ENCODE results near the gene SBF2.
A peak's percentile ranks its signal among the peaks of the same experiment; 100 is the strongest.

SBF2 gene

DNA sequence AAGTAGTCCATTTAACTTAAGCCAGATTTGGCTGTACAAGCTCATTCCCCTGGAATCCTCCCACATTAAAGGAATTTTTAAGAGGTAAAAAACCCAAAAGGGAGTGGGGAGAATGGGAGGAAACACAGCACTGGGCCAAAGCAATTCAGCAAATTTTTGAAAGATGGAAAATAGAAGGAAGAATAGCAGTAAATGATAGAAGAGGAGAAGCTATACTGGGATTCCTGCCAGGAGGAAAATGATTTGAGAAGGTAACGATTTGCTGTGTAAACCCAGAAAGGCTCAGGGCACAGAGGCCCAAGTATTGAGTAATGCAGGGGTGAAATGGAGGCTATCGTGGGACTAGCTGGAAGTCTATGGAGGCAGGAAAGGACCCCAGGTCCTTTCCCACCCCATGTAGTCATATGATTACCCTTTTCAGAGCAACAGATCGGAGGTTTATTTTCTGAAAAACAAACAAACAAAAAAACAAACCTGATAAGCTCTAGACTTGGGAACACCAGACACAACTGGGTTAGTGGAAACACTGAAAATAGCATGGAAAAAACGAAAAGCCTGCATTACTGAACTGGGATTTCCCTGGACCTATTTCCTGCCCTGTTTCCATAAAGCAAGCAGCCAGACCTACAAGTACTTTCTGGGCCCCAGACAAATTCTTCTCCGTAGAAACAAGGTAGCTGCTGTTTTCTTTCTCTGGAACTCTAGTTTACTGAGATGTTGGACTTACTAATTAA is 490.2 kb downstream of the SBF2 start:
- Mint-ChIP-seq H3K27me3 (no peaks in the 10 kb centered on the region), H3K9me3 (ENCODE audit: low read depth) (no peaks in the 10 kb centered on the region), H3K4me1 (ENCODE audit: low read depth) (peaks cover 4% of the 10 kb centered on the region), H3K27ac (no peak overlapping the region), H3K36me3 (peaks cover 19% of the 10 kb centered on the region), H3K4me3 (no peak overlapping the region)

DNA sequence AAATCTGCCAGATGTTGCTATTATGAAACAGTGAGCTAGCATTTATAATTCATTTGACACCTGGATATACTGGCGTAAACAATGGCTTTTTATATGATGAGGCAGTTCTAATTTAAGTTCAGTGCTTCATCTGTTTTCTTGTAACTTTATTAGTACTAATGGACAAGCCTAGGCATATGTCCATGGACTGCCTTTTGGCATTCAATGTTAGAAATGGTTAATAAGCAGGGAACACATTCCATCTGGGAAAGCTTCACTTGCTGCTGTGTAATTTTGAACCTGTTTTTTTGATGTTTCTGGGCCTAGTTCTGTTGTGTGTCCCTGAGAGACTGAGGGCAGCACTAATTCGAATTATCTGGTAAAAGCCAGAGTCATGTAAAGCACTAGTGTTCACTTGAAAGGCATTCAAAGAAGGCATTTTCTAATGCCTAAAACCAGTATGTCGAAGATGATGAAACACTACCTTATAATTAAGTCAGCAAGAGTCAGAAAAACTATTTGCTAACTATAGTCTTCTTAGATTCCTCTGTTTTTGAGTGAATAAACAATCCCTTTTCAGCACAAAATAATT is 491.6 kb downstream of the SBF2 start:
- Mint-ChIP-seq H3K4me3 (no peak overlapping the region), H3K9me3 (ENCODE audit: low read depth) (no peaks in the 10 kb centered on the region), H3K4me1 (ENCODE audit: low read depth) (peaks cover 4% of the 10 kb centered on the region), H3K27me3 (no peaks in the 10 kb centered on the region), H3K36me3 (peaks cover 13% of the 10 kb centered on the region), H3K27ac (no peak overlapping the region)

DNA sequence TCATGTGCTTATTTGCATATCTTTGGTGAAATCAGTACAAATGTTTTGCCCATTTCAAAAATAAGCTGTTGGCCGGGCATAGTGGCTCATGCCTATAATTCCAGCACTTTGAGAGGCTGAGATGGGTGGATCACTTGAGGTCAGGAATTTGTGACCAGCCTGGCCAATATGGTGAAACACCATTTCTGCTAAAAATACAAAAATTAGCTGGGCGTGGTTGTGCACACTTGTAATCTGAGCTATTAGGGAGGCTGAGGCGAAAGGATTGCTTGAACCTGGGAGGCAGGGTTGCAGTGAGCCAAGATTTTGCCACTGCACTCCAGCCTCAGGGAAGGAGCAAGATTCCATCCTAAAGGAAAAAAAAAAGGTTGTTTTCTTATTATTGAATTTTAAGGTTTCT is 494.1 kb downstream of the SBF2 start:
- H3K9me3 Mint-ChIP-seq (ENCODE audit: low read depth), result no peaks in the 10 kb centered on the region
- no peaks in the 10 kb centered on the region for H3K27me3 Mint-ChIP-seq
- peaks cover 4% of the 10 kb centered on the region for H3K36me3 Mint-ChIP-seq
- peaks cover 4% of the 10 kb centered on the region for H3K4me1 Mint-ChIP-seq (ENCODE audit: low read depth)
- no peak overlapping the region for H3K4me3 Mint-ChIP-seq
- no peak overlapping the region for H3K27ac Mint-ChIP-seq

DNA sequence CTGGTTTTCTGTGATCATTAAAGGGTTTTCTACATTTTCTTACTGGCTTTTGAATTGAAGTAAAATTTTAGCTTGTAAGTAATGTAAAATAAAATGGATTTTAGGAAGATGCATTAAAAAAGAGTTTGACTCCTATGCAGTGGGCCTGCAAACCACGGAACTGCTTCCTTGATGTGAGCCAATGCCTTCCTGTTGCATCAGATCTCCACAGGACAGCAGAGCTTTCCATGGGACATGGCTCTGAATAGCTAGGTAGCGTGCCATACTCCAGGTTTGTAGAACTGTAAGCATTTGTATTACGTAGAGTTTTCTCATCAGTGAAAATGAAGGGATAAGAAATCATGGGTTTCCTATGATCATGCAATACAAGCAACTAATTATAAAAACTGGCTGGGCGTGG is 496.7 kb downstream of the SBF2 start:
- H3K9me3 Mint-ChIP-seq (ENCODE audit: low read depth), result no peaks in the 10 kb centered on the region
- H3K27me3 Mint-ChIP-seq, result no peaks in the 10 kb centered on the region
- peaks cover 4% of the 10 kb centered on the region for H3K36me3 Mint-ChIP-seq
- H3K27ac Mint-ChIP-seq, result no peak overlapping the region
- peaks cover 4% of the 10 kb centered on the region for H3K4me1 Mint-ChIP-seq (ENCODE audit: low read depth)
- no peak overlapping the region for H3K4me3 Mint-ChIP-seq

DNA sequence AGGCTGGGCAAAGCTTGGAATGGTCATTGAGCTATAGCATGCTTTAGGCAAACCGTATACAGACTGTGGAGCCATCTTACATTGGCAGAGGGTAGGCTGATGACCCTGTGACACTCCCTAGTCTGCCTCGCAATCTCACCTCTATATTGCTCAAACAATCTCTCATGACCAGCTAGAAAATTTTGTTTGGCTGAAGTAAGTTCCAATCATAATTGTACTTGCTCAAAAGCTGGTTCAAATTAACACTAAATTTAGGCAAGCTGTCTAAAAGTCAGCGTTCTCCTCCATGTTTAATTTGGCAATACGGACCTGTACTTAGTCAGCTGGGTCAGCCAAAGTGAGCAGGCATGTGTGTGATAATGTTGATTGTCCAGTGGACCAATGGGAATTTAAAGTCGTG is 497.2 kb downstream of the SBF2 start:
- no peak overlapping the region for H3K4me3 Mint-ChIP-seq
- H3K27ac Mint-ChIP-seq, result no peak overlapping the region
- H3K4me1 Mint-ChIP-seq (ENCODE audit: low read depth), result peaks cover 4% of the 10 kb centered on the region
- H3K27me3 Mint-ChIP-seq, result no peaks in the 10 kb centered on the region
- H3K9me3 Mint-ChIP-seq (ENCODE audit: low read depth), result no peaks in the 10 kb centered on the region
- H3K36me3 Mint-ChIP-seq, result peaks cover 4% of the 10 kb centered on the region

DNA sequence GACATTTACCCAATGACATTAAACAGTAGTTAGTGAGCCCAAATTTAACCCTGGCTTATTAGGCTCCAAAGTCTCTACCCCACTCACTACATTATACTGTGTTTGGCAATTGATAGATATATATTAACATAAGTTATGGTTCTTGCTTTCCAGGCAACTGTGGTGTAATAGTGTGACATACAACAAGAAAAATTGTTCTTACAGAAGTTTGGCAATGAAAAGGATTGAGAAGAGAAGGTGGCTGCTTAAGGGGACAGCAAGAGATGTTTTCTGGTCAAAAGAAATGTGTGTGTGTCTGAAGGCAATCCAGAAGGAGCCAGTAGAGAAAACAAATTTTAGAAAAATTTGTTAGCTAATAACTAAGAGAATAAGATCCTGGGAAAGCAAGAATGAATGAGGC is 497.8 kb downstream of the SBF2 start:
- peaks cover 8% of the 10 kb centered on the region for H3K36me3 Mint-ChIP-seq
- H3K27ac Mint-ChIP-seq, result no peak overlapping the region
- H3K4me1 Mint-ChIP-seq (ENCODE audit: low read depth), result peaks cover 4% of the 10 kb centered on the region
- H3K27me3 Mint-ChIP-seq, result no peaks in the 10 kb centered on the region
- no peaks in the 10 kb centered on the region for H3K9me3 Mint-ChIP-seq (ENCODE audit: low read depth)
- H3K4me3 Mint-ChIP-seq, result no peak overlapping the region

DNA sequence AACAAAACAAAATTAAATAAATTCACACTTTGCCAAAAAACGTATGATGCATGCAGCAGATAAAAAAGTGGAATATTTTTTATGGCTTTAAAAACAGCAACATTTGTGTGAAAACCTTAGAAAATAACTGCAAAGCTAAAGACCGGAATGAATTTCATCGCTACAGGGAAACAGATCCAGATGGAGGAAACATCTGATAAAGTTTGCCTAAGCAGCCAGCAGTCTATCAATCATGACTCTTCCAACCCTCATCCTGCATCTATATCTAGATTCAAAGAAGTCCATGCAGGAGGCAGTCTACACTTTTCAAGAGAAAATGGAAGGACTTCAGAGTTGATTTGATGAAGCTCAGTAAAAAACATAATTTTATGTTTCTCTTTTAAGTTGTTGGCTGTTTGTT is 503.3 kb downstream of the SBF2 start:
- H3K36me3 Mint-ChIP-seq, result peaks cover 10% of the 10 kb centered on the region
- H3K4me1 Mint-ChIP-seq (ENCODE audit: low read depth), result no peaks in the 10 kb centered on the region
- no peak overlapping the region for H3K4me3 Mint-ChIP-seq
- H3K27ac Mint-ChIP-seq, result no peak overlapping the region
- no peaks in the 10 kb centered on the region for H3K27me3 Mint-ChIP-seq
- H3K9me3 Mint-ChIP-seq (ENCODE audit: low read depth), result no peaks in the 10 kb centered on the region

DNA sequence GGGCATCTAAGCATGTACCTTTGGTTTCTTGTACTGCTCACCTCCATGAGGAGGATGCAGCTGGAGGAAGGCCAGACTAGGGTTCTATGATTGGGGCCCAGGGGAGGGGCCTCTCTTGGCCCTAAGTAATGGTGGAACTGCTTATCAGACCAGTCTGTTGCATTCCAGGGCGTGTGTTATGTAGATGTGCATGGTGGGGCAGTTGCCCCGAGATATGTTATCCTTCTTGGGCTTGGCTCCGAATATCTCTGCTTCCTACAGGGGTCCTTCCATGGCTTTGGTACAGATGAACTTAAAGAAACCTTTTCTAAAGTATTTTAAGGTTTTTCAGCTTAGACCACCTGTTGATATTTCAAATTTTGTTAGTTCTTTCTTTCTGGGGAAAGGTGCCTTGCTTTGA is 504.1 kb downstream of the SBF2 start:
- H3K9me3 Mint-ChIP-seq (ENCODE audit: low read depth), result no peaks in the 10 kb centered on the region
- H3K27ac Mint-ChIP-seq, result no peak overlapping the region
- no peak overlapping the region for H3K4me3 Mint-ChIP-seq
- peaks cover 8% of the 10 kb centered on the region for H3K36me3 Mint-ChIP-seq
- no peaks in the 10 kb centered on the region for H3K27me3 Mint-ChIP-seq
- H3K4me1 Mint-ChIP-seq (ENCODE audit: low read depth), result no peaks in the 10 kb centered on the region

DNA sequence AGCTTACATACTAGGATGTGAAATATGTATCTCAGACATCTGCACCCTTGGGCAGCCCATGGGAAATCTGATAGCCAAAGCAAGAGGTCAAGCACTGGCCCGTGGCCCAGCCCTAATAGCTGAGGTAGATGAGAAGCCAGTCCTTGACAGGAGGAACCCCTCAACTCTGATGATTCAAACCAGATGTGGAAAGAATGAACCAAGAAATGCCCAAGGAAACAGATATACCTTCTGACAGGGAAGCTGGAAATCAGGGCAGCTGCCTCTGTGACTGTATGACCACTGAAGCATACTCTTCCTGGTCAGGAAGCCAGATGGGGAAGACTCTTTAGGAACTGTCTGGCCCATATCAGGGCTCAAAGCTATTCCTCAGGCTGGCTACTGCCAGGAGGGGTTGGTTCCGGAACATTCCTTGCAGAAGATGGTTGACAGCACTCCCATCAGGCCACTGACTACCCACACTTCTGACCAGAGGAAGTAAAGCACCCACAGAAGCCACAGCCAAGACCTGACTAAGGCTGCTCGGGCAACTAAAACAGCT is 506.0 kb downstream of the SBF2 start:
- Mint-ChIP-seq H3K9me3 (ENCODE audit: low read depth) (no peaks in the 10 kb centered on the region), H3K4me3 (no peak overlapping the region), H3K27me3 (no peaks in the 10 kb centered on the region), H3K36me3 (peaks cover 8% of the 10 kb centered on the region), H3K27ac (no peak overlapping the region), H3K4me1 (ENCODE audit: low read depth) (no peaks in the 10 kb centered on the region)

DNA sequence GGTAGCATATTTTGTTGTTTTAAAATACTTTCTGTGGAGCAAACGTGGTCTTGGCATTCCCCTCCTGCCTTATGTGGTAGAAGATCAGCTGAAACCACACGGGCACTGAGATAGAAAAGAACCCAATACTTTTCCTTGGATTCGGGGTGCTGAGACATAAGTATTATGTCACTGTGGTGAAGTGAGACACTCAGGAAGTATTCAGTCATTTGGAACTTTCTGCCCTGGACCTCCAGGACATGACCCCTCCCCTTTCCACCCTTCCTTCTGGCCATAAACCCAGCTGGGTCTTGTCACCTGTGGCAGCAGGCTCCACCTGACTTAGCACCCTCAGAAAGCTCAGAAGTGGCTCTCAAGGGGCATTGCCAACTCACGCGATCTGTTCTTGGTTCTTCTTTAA is 506.8 kb downstream of the SBF2 start:
- Mint-ChIP-seq H3K4me3 (no peak overlapping the region), H3K36me3 (peaks cover 8% of the 10 kb centered on the region), H3K4me1 (ENCODE audit: low read depth) (no peaks in the 10 kb centered on the region), H3K27me3 (no peaks in the 10 kb centered on the region), H3K9me3 (ENCODE audit: low read depth) (no peaks in the 10 kb centered on the region), H3K27ac (no peak overlapping the region)

DNA sequence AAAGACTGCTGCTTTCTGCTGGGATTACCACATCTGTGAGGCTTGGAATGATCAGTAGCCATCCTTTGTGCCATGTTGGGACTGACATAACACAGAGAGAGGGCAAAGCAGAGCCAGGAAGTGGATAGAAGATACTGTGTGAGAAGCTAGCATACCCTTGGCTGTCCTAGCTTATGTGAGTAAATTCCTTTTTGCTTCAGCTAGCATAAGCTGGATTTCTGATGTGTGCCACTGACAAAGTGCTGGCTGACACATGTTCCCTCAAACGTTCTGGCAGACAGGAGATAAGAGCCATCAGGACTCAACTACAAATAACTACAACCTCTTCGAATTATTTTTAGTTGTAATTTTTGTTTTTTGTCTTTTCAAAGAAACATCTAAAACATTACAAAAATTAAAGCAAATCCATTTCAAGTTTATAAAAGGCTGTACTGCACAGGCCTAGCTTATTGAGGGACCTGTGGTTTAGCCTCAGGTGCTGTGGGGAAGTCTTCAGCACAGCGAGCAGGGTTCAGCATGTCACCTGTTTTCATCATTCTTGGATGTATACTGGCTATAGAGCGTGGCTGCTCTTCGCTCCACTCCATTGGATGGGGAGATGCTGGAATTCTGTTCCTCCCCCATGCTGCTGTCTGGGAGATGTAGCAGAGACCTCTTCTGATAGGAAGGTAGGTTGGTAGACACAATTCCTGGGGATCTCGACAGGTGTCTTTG is 509.3 kb downstream of the SBF2 start:
- Mint-ChIP-seq H3K27me3 (no peaks in the 10 kb centered on the region), H3K27ac (peak overlapping the region; percentile 16), H3K9me3 (ENCODE audit: low read depth) (no peaks in the 10 kb centered on the region), H3K4me3 (no peak overlapping the region), H3K36me3 (peaks cover 7% of the 10 kb centered on the region), H3K4me1 (ENCODE audit: low read depth) (no peaks in the 10 kb centered on the region)

DNA sequence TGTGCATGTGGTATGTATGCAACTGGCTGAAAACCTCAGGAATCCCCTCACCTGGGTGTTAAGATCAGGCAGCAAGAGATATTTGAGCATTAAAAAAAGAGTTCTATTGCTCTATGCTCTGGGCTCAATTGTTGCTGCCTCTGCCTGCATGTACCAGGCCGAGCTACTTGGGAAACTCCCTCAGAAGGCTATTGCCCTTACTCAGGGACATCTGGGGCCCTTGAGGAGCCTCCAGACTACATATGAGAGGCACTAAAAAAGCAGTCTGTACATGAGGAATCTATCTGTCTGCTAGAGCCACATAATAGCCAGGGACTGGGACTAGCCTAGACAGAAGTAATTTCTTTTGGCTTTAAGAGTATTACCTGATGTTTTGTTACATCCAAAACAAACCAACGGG is 510.0 kb downstream of the SBF2 start:
- Mint-ChIP-seq H3K27ac (no peak overlapping the region), H3K4me1 (ENCODE audit: low read depth) (no peaks in the 10 kb centered on the region), H3K4me3 (no peak overlapping the region), H3K36me3 (peaks cover 5% of the 10 kb centered on the region), H3K9me3 (ENCODE audit: low read depth) (no peaks in the 10 kb centered on the region), H3K27me3 (no peaks in the 10 kb centered on the region)

DNA sequence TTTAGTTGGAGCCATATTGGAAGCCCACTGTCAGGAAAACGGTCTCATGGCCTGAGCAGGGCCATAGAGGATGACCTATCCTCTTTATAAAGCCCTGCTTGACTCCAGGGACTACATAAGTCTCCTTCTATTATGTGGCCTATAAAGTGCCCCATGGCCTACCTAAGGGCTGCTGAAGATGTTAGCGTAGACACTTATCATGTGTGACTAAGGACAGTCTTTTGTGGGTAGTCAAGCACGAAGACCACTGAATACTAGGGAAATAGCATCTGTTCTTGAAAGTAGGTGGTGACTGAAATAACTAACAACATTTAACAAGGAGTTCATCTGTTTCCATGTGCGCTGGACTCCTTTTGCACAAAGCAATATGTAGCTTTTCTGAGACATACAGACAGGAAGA is 513.1 kb downstream of the SBF2 start:
- peaks cover 9% of the 10 kb centered on the region for H3K36me3 Mint-ChIP-seq
- no peaks in the 10 kb centered on the region for H3K9me3 Mint-ChIP-seq (ENCODE audit: low read depth)
- H3K4me1 Mint-ChIP-seq (ENCODE audit: low read depth), result no peaks in the 10 kb centered on the region
- no peaks in the 10 kb centered on the region for H3K27me3 Mint-ChIP-seq
- no peak overlapping the region for H3K27ac Mint-ChIP-seq
- H3K4me3 Mint-ChIP-seq, result no peak overlapping the region

DNA sequence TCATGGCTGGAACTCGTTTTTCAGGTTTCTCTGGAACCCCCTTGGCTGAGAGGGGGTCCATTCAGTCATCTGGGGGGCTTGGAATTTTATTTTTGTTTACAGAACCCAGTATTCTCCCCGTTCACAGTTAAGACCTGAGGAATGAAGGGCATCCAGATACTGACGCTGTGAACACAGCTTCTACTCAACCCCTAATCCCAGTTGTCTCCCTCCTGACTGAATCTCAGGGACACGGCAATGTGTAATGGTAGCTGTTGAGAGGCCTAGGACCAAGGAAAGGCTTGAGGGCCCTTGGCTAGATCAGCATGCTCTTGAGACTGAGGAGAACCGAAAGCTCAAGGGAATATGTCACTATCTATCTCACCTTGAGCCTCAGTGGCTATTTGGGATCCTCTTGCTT is 516.5 kb downstream of the SBF2 start:
- Mint-ChIP-seq H3K9me3 (ENCODE audit: low read depth) (no peaks in the 10 kb centered on the region), H3K4me1 (ENCODE audit: low read depth) (no peaks in the 10 kb centered on the region), H3K27me3 (no peaks in the 10 kb centered on the region), H3K36me3 (peaks cover 11% of the 10 kb centered on the region), H3K27ac (no peak overlapping the region), H3K4me3 (no peak overlapping the region)

DNA sequence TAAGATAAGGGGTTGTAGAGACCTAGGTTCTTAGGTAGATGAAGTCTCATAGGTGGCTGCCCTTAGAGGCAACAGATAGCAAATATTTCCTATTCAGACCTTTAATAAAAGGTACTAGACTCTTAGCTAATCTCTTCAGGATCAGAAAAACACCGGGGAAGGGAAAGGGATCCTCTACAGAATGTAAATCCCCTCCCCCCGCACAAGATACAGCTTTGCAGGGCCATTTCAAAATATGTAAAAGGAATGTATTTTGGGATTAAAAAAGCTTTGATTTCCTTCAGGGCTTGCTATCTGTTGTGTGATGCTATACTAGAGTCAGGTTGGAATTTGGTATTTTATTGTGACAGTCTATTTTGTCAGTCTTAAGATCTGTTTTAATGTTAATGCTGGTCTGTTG is 517.0 kb downstream of the SBF2 start:
- H3K27ac Mint-ChIP-seq, result no peak overlapping the region
- no peaks in the 10 kb centered on the region for H3K9me3 Mint-ChIP-seq (ENCODE audit: low read depth)
- peaks cover 10% of the 10 kb centered on the region for H3K36me3 Mint-ChIP-seq
- no peak overlapping the region for H3K4me3 Mint-ChIP-seq
- H3K4me1 Mint-ChIP-seq (ENCODE audit: low read depth), result no peaks in the 10 kb centered on the region
- no peaks in the 10 kb centered on the region for H3K27me3 Mint-ChIP-seq
